GM13976 (cell line): Measurements from ENCODE around the gene ABCA9.

Experiments used
- DNase-seq: peaks from one replicate; pipeline ENCODE4 v3.0.0; 2012; ENCODE audit warnings: low spot score
- CTCF ChIP-seq: IDR thresholded peaks from 2 replicates; pipeline ENCODE4 v1.5.1; 2012; ENCODE audit warnings: borderline replicate concordance, mild to moderate bottlenecking; ENCODE audit not compliant: insufficient read depth; ENCODE audit errors: extremely low read depth, missing control alignments, control extremely low read depth
- in situ Hi-C: fragments of 300-500 bp; cut with MboI; formaldehyde crosslinking; loops from one replicate; pipeline ENCODE4 v1.12.0; 2022; ENCODE audit warnings: low sequenced_read_pairs, mixed read lengths, inconsistent platforms; ENCODE audit not compliant: unreplicated experiment

ABCA9 gene

GRCh38 chr17:69093279-69093789, 32.6 kb upstream of the ABCA9 start:
- no peak for TF ChIP-seq CTCF

GRCh38 chr17:69090365-69090764, 29.6 kb upstream of the ABCA9 start:
- in situ Hi-C loops, result no loop called here
- DNase-seq, result no peak

More at GRCh38 chr17:69093279-69093789, 32.6 kb upstream of the ABCA9 start:
- no peak for DNase-seq
- in situ Hi-C loops, result no loop called here

GRCh38 chr17:69088643-69089200, 28.0 kb upstream of the ABCA9 start:
- in situ Hi-C loops, result no loop called here
- no peak for DNase-seq
- TF ChIP-seq CTCF, result no peak

More at GRCh38 chr17:69090365-69090764, 29.6 kb upstream of the ABCA9 start:
- no peak for TF ChIP-seq CTCF

- in situ Hi-C loops, result no loop called here
- TF ChIP-seq CTCF, result no peak
Measured at GRCh38 chr17:69086641-69087040, 25.9 kb upstream of the ABCA9 start.

GRCh38 chr17:69084911-69085310, 24.2 kb upstream of the ABCA9 start:
- TF ChIP-seq CTCF, result no peak
- no peak for DNase-seq
- in situ Hi-C loops, result no loop called here

More at GRCh38 chr17:69086641-69087040, 25.9 kb upstream of the ABCA9 start:
- DNase-seq, result no peak

GRCh38 chr17:69082696-69083095, 22.0 kb upstream of the ABCA9 start:
- TF ChIP-seq CTCF, result no peak
- no peak for DNase-seq
- in situ Hi-C loops, result no loop called here
